ELF-1 (cell line): ENCODE results near the gene CELF2.

Experiments used
- DNase-seq: peaks from one replicate; pipeline ENCODE4 v3.0.0-alpha.2; 2016; ENCODE audit warnings: low read depth, low spot score

CELF2 gene

GRCh38 chr10:11194859-11195586, 177.4 kb downstream of the CELF2 start:
- no peak for DNase-seq

- DNase-seq: no peak
These were observed 178.0 kb downstream of the CELF2 start for GRCh38 chr10:11195623-11196022.

- DNase-seq: no peak
These were observed 179.6 kb downstream of the CELF2 start for GRCh38 chr10:11197266-11197712.

- no peak for DNase-seq
These were observed 180.2 kb downstream of the CELF2 start for GRCh38 chr10:11197878-11198277.

- DNase-seq: no peak
These were observed 184.2 kb downstream of the CELF2 start for GRCh38 chr10:11201911-11202310.

GRCh38 chr10:11204351-11204942, 186.8 kb downstream of the CELF2 start:
- DNase-seq: peak; percentile 61

- DNase-seq: peak; percentile 20
These were observed 187.5 kb downstream of the CELF2 start for GRCh38 chr10:11205030-11205772.

GRCh38 chr10:11206676-11207559, 189.2 kb downstream of the CELF2 start:
- DNase-seq: no peak

GRCh38 chr10:11207560-11207844, 189.8 kb downstream of the CELF2 start:
- DNase-seq: no peak

GRCh38 chr10:11208243-11208642, 190.6 kb downstream of the CELF2 start:
- no peak for DNase-seq

GRCh38 chr10:11208908-11209829, 191.5 kb downstream of the CELF2 start:
- no peak for DNase-seq

- DNase-seq: no peak
These were observed 192.1 kb downstream of the CELF2 start for GRCh38 chr10:11209830-11210181.

- no peak for DNase-seq
These were observed 192.7 kb downstream of the CELF2 start for GRCh38 chr10:11210211-11210922.

- no peak for DNase-seq
These were observed 194.8 kb downstream of the CELF2 start for GRCh38 chr10:11212288-11213085.

GRCh38 chr10:11213137-11213536, 195.5 kb downstream of the CELF2 start:
- no peak for DNase-seq

- no peak for DNase-seq
These were observed 196.7 kb downstream of the CELF2 start for GRCh38 chr10:11214407-11214806.

GRCh38 chr10:11215471-11215870, 197.8 kb downstream of the CELF2 start:
- DNase-seq: no peak

GRCh38 chr10:11217521-11217920, 199.8 kb downstream of the CELF2 start:
- no peak for DNase-seq

- DNase-seq: no peak
These were observed 200.7 kb downstream of the CELF2 start for GRCh38 chr10:11218395-11218794.
